HG03097 (cell line): Measurements from ENCODE around the gene HMGXB4.
"Not testable (repeated sequence)": the region's sequence is repeated elsewhere in the genome, so short reads cannot be mapped to it uniquely, and the experiment has no call there.

Source experiments
- ATAC-seq: cut with Tn5 transposase; IDR thresholded peaks from one replicate; pipeline ENCODE4 v1.9.1; 2021; ENCODE audit not compliant: unreplicated experiment, low FRiP score

HMGXB4 gene, protein sequence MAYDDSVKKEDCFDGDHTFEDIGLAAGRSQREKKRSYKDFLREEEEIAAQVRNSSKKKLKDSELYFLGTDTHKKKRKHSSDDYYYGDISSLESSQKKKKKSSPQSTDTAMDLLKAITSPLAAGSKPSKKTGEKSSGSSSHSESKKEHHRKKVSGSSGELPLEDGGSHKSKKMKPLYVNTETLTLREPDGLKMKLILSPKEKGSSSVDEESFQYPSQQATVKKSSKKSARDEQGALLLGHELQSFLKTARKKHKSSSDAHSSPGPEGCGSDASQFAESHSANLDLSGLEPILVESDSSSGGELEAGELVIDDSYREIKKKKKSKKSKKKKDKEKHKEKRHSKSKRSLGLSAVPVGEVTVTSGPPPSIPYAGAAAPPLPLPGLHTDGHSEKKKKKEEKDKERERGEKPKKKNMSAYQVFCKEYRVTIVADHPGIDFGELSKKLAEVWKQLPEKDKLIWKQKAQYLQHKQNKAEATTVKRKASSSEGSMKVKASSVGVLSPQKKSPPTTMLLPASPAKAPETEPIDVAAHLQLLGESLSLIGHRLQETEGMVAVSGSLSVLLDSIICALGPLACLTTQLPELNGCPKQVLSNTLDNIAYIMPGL

DNA sequence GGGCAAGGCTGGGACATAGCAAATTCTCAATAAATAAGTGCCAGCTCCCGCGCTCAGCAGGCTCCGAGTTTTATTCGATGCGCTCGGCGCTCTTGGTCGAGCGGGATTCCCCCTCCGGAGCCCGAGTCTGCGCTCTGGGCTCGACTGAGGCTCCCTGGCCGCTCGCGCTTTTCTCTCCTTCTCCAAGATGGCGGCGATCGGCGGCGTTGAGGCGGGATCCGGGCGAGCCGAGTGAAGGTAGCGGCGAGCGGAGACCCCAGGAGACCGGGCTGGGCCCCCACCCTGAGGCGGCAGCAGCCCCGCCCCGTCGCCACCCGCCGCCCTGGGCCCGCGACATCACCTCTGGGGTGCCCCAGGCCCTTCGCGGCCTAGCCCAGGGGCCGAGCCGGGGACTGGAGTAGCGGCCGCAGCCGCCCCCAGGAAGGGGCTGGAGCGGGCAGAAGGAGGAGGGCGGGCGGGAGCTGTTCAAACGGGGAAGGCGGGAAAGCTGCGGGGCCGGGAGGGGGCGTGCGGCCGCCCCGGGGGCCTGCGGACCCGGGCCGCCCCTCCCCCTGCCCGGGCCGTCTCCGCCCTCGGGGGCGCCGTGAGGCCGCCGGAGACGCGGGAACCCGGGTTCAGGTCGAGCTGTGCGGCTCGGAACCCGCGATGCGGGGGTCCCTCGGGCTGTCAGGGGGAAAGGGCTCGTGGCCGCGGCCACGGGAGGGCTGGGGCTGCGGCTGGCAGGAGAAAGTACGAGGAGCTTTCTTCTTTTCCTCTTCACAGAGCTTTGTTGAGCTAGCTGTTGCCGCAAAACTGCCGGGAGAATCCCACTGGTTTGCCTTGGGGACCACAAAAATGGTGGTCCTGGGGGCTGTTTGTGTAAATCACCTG is at the start of gene HMGXB4:
Gene HMGXB4, plus strand, starts transcription at position 173 of the 870 bp plus-strand sequence. CDS start 4,898 bp downstream, outside the sequence.
- peak; percentile 83 for ATAC-seq

DNA sequence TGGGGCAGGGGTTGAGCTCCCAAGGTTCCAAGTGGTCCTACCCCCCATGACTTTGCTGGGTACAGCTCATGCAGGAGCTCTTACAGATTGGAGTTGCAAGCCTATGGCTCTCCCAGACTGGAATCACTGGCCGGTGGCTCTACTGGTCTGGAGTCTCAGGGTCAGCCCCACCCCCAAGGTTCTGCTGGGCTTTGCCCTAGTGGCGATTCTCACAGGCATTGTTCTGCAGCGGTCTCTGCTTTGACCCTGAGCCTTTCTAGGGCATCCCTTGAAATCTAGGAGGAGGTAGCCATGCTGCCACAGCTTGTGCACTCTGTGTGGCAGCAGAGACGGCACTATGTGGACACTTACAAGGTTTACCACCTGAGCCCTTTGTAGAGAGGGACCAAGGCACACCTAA is 49.3 kb upstream of the HMGXB4 start:
- ATAC-seq: no peak

DNA sequence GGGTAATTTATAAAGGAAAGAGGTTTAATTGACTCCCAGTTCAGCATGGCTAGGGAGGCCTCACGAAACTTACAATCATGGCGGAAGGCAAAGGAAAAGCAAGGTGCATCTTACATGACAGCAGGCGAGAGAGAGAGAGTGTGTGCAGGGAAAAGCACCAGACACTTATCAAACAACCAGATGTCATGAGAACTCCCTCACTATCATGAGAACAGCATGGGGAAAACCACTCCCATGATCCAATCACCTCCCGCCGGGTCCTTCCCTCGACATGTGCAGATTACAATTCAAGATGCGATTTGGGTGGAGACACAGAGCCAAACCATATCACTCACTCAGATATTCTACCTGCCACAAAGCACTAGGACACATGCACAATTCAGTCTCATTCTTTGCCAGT is 48.1 kb upstream of the HMGXB4 start:
- no peak for ATAC-seq

DNA sequence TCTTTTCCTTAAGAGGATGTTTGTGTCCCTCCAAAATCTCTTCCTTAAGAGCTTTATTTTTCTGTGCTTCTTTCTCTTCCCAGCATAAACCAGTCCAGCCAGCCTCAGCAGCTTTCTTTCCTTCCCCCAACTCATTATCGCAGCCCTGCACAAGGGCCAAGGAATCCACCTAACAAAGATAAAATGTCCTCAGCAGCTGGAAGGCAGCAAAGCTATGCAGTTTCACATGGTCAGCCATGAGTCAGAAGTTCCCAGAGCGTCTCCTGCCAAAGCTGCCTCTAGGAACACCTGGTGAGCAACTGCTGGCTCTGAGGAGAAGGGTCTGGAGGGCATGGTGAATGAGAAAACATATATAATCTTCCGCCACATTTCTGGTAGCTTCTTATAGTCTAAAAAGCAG is 45.3 kb upstream of the HMGXB4 start:
- ATAC-seq: no peak

DNA sequence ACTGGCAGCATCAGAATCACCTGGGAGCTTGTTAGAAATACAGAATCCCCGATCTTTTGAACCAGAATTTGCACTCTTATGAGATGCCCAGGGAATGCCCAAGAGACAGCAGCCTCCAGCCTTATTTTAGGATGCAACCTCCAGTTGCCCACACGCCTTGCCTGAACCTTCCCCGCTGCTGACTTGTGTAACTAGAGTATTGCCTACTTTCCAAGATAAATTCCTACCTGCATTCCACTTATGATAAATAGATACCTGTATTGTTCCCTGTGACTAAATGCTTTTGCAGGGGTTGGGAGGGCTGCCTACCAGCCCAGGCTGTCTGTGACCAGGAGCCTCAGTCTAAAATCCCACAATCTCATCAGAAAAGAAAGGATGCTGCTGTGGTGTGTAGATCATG is 44.3 kb upstream of the HMGXB4 start:
- no peak for ATAC-seq

DNA sequence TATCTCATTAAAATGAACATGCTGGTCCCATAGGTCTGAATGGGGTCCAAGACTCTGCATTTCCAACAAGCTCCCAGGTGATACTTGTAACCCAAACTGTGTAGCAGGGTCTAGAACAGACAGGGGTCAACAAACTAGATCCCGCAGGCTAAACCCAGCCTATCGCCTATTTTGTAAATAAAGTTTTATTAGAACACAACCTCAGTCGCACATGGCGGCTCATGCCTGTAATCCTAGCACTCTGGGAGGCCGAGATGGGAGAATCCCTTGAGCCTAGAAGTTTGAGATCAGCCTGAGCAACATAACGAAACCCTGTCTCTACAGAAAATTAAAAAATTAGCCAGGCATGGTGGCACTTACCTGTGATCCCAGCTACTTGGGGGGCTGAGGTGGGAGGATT is 42.3 kb upstream of the HMGXB4 start:
- no peak for ATAC-seq

DNA sequence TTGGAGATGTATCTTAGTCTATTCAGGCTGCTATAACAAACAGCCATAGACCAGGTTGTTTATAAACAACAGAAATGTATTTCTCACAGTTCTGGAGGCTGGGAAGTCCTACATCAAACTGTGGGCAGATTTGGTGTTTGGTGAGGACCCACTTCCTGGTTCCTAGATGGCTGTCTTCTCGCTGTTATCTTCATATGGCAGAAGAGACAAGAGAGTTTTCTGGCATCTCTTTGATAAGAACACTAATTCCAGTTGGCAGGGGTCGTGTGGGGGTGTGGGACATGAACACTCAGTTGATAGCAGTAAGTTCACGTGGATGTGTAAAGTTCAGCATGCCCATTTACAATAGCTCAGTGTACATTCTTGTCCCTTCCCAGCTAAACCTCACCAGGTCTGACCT is 41.3 kb upstream of the HMGXB4 start:
- ATAC-seq: no peak

DNA sequence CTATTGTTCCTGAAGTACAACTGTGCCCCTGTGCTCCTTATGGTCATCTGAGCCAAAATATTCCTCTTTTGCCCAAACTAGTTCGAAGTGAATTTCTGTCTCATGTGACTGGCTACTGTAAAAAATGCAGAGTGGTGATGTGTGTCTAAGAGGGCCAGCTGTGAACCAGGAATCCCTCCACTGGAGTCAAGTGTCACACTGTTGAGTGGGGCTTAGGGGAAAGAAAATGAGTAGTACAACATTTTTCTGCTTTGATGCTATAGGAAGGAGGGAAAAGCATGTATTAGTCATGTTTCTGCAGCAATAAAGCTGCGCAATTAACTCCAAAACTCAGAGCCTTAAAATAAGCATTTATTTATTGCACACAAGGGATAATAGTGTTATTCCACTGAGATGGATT is 39.8 kb upstream of the HMGXB4 start:
- ATAC-seq: no peak

DNA sequence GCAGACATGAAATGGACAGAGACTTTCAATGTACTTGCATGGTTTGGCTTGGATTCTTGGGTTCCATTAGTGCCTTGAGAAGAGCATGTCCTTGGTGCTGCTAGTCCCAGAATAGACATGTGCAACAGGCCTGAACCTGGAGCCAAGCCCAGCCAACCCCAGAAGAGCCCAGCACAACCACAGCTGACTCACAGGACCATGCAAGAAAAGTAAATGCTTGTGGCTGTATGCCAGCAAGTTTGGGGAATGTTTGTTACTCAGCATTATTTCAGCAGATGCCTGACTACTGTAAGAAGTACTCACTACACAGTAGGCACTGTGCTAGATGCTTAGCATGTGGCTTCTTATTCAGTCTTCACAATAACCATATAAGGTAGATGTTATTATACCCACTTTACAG is 39.2 kb upstream of the HMGXB4 start:
- ATAC-seq: no peak

DNA sequence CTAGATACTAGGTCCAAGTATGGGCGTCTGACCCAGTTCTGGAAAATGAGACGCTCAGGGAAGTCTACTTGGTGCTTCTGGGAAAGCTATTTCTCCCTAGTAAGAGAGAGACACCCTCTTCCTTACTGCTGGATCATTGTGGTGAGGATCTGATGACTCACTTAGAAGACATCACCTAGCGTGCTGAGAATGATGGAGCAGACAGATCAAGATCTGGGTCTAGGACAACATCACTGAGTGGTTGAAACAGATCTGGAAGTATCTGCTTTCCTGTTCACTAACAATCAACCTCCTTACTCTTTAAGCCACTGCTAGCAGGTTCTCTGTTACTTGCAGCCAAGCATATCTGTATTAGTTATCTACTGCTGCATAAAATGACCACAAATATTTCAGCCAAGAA is 38.3 kb upstream of the HMGXB4 start:
- ATAC-seq: no peak

DNA sequence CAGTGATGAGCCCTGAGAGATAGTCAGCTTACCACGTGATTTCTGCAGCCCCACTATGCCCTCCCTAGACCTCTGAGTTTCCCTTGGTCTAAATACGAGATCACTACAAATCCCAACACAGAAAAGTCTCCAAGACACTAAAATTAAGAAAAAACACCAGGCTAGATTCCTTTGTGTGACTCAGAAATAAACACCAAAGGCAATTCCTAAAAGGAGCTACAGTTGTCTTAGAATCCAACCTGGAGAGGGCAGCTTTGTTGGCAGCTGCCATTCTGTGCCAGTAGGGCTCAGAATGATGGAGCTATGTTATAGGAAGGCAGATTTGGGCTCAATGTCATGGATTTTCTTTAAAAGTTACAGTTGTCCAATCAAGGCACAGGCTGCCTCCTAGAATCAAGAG is 37.1 kb upstream of the HMGXB4 start:
- no peak for ATAC-seq

DNA sequence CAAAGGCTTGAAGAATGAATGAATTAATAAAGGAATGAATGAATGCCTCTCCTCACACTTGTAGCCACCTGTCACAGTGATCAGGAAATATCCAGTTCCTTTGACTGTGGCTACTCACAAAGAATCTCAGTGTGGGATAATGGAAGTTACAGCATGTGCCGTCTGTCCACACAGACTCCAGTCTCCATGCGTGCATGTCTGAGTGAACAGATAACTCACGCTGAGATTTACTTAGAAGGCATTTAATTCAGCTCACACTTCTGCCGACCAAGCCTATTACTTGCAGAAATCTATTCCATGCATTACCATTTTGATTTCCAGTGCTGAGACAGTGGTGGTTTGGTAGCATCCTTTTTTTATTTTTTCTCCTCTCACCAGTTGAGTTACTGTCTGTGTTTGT is 32.3 kb upstream of the HMGXB4 start:
- no peak for ATAC-seq

DNA sequence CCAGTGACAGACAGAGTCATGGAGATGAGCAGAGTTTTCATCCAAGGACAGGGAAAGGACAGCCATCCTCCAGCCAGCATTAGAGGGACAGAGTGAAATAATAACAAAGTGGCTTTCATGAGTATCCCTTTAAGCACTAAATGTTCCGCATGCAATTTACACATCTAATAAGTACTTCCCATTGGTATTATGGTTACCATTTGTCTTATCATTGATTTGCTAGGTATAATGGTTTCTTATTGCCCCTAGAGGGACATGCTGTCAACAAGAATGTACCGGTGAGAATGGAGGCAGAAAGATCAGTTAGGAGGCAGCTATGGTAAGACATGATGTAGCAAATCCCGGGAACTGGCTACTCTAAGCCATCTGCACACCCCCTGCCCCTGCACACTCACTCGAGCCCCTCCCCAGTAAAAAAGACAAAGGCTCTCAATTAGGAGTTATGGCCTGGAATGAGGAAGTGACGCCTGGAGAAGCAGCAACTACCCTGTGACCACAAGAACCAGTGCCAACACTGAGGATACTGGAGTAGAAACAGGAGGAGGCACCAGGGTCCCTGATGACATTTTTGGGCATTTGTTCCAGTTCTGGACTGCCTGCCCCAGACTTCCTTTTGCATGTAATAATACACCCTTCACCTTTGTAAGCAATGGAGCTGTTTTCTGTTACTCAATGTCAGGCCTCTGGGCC is 30.2 kb upstream of the HMGXB4 start:
- ATAC-seq: no peak

DNA sequence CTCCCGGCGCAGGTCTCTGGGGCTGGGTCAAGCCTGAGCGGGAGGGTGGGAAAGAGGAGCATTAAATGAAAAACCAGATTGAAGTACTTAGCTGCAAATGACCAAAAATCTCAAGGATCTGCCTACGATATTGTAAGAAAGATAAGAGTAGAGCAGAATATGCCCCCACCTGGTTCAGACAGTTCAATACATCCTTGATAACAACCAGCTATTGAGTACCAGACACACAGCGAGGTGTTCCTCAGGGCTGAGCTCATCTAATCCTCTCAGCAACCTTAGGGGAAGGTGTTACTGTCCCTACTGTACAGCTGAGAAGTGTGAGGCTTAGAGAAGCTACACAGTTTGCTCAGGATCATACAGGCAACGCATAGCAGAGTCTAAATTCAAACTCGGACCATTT is 27.4 kb upstream of the HMGXB4 start:
- no peak for ATAC-seq

DNA sequence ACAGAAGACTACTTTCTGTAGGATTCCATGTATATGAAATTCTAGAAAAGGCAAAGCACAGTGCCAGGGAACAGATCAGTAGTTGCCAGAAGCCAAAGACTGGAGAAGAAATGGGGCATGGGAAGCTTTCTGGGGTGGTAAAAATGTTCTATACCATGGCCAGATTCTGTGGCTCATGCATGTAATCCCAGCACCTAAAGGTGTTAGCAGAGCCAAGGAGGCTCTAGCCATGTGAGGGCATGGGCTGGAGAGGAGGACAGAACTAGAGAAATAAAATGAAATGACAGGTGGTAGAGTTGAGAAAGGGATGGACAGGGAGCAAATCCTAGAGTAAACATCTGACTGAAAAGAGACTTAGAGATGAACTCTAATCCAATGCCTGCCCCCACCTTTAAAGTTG is 26.9 kb upstream of the HMGXB4 start:
- no peak for ATAC-seq

DNA sequence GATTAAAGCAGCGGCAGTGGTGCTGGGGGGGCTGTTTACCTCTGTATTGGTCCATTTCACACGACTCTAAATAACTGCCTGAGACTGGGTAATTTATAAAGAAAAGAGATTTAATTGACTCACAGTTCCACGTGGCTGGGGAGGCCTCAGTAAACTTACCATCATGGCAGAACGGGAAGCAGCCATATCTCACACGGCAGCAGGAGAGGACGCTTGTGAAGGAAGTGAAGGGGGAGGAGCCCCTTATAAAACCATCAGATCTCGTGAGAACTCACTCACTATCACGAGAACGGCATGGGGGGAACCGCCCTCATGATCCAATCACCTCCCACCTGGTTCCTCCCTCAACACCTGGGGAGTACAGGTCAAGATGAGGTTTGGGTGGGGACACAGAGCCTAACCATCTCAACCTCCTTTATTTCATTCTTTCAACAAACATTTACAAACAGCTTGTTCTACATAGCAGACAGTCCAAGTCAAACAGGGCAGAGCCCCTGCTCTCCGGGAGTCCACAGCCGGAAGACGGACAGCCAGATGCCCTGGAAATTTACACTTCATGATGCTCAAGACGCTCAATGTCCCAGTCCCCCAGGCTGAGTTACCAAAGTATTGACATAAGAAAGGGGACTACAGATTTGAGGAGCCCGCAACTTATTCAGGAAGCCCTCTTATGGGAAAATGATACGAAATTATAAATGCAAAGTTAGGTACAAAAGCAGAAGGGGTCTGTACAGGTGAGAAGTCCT is 26.3 kb upstream of the HMGXB4 start:
- no peak for ATAC-seq

DNA sequence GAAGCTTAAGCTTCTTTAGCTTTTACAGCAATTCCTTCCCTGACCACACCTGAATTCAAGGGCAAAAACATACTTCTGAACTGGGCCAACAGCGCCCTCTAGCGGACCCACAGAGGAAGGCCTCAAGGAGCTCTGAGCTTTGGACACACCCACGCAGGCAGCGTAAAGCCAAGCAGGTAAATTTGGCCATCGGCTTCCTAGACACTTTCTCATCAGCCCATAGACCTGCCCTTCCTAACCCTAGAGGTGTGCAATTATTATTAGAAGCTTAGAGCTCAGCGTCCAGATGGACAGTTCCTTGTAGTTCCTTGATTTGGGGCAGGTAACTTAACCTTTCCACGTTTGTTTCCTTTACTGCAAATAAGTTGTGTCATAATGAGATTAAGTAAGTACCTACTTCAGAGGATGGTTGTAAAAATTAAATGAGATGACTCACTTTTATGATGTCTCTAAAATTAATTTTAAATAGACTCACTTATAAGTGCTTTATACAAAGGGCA is 25.7 kb upstream of the HMGXB4 start:
- ATAC-seq: no peak

DNA sequence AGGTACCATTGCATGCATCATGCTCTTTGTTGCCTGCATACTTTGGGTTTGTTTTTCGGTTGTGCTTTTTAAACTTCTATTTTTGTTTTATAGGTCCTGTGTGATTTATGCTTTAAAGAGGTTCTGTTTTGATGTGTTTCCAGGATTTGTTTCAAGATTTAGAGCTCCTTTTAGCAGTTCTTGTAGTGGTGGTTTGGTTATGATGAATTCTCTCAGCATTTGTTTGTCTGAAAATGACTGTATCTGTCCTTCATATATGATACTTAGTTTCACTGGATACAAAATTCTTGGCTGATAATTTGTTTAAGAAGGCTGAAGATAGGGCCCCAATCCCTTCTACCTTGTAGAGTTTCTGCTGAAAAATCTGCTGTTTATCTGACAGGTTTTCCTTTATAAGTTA is 18.5 kb upstream of the HMGXB4 start:
- not testable (repeated sequence) for ATAC-seq

DNA sequence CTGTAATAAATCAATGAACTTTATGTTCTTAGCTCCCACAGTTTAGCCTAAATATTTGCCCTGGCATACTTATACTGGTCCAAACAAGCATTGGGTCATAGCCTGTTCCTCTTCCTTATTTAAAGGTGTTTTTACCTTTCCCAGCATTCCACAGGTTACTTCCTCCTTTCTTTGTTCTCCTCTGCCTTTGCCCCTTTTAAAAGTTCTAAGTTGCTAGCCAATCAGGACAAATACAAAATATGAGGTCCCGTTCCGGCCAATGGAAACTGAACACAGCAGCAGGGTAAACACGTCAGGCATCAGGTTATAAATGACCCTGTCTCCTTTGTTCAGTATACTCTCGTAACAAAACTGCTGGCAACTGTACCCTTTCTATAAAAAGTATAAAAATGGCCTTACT is 12.8 kb upstream of the HMGXB4 start:
- ATAC-seq: not testable (repeated sequence)

DNA sequence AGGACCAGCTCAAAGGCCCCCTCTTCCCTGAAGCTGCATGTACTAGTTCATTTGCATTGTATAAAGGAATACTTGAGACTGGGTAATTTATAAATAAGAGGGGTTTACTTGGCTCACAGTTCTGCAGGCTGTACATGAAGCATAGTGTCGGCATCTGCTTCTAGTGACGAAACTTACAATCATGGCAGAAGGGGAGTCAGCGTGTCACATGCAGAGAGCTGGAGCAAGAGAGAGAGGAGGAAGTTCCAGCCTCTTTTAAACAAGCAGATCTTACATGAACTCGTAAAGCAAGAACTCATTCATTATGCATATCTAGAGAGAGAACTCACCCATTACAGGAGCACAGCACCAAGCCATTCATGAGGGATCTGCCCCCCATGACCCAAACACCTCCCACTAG is 7.1 kb upstream of the HMGXB4 start:
- no peak for ATAC-seq
